GM19467 (cell line): ENCODE results near the gene CBX7.

Source experiments
- ATAC-seq: cut with Tn5 transposase; IDR thresholded peaks from one replicate; pipeline ENCODE4 v1.9.1; 2021; ENCODE audit warnings: mild to moderate bottlenecking, moderate library complexity; ENCODE audit not compliant: unreplicated experiment

CBX7 gene

GRCh38 chr22:39128508-39128907 is 24.0 kb downstream of the CBX7 start:
- ATAC-seq, result no peak

GRCh38 chr22:39125622-39126021 is 26.9 kb downstream of the CBX7 start:
- ATAC-seq, result no peak

GRCh38 chr22:39123751-39124581 is 28.5 kb downstream of the CBX7 start:
- no peak for ATAC-seq

- no peak for ATAC-seq
These were observed 29.6 kb downstream of the CBX7 start for GRCh38 chr22:39122772-39123470.

GRCh38 chr22:39120983-39121382 is 31.5 kb downstream of the CBX7 start:
- ATAC-seq, result no peak

GRCh38 chr22:39117585-39118191 is 34.8 kb downstream of the CBX7 start:
- no peak for ATAC-seq

- no peak for ATAC-seq
These were observed 36.4 kb downstream of the CBX7 start for GRCh38 chr22:39115977-39116621.

GRCh38 chr22:39115570-39115969 is 36.9 kb downstream of the CBX7 start:
- ATAC-seq, result no peak

GRCh38 chr22:39114112-39114511 is 38.4 kb downstream of the CBX7 start:
- no peak for ATAC-seq

- ATAC-seq, result no peak
These were observed 41.6 kb downstream of the CBX7 start for GRCh38 chr22:39110631-39111561.

GRCh38 chr22:39109361-39109760 is 43.1 kb downstream of the CBX7 start:
- ATAC-seq, result no peak

- no peak for ATAC-seq
These were observed 44.0 kb downstream of the CBX7 start for GRCh38 chr22:39108487-39108886.

GRCh38 chr22:39106326-39106725 is 46.2 kb downstream of the CBX7 start:
- ATAC-seq, result no peak

- ATAC-seq, result no peak
These were observed 49.0 kb downstream of the CBX7 start for GRCh38 chr22:39103431-39103830.

GRCh38 chr22:39101226-39101625 is 51.3 kb downstream of the CBX7 start:
- ATAC-seq, result no peak

- no peak for ATAC-seq
These were observed 53.9 kb downstream of the CBX7 start for GRCh38 chr22:39098576-39098975.

GRCh38 chr22:39098026-39098425 is 54.5 kb downstream of the CBX7 start:
- ATAC-seq, result no peak

GRCh38 chr22:39097098-39098020 is 55.1 kb downstream of the CBX7 start, which contains the start of gene APOBEC3H:
APOBEC3H (plus strand) TSS chr22:39097244; CDS start chr22:39100279, 3,035 bp downstream.
- no peak for ATAC-seq

- ATAC-seq, result no peak
These were observed 56.5 kb downstream of the CBX7 start for GRCh38 chr22:39095971-39096370.
